CD4-positive, alpha-beta T cell (primary cell): ENCODE measurements around the gene ZNF280D. TPM values are rescaled to one million over a fixed set of nuclear protein-coding genes. Genes with fewer than 3 reads are reported as not detected.

Experiments used
- ATAC-seq: fragments of 200-7000 bp; cut with Tn5 transposase; one replicate; pipeline ENCODE4 v1.10.0; 2022; ENCODE audit warnings: mild to moderate bottlenecking; ENCODE audit not compliant: poor library complexity
- CTCF ChIA-PET: fragments of 350-600 bp; sonication (Branson Sonifier 250); formaldehyde crosslinking; loops from one replicate; lab custom pipeline; 2021; ENCODE audit warnings: antibody characterized with exemption, inconsistent platforms; lab: Charles Lee
- POLR2A ChIA-PET: fragments of 350-600 bp; sonication (Branson Sonifier 250); formaldehyde crosslinking; loops from one replicate; lab custom pipeline; 2021; ENCODE audit warnings: antibody characterized with exemption, inconsistent platforms; lab: Charles Lee
- DNase-seq, 14 experiments: peaks; one replicate each; pipeline ENCODE4 v3.0.0-alpha.2; 2013 to 2020; ENCODE audit warnings: mixed read lengths in 2 of 14
- H3K27ac ChIP-seq, 2 donors: one replicate each; pipeline versions ENCODE4 v1.5.1 to v1.7.0; 2013; ENCODE audit warnings: low read length in 2 of 2, low read depth in 1 of 2, mild to moderate bottlenecking in 1 of 2
- H3K27me3 ChIP-seq, 2 experiments: 1 replicate in 1 of 2; 2 replicates in 1 of 2; pipeline versions ENCODE4 v1.6.1 to v1.7.0; 2013; ENCODE audit warnings: low read length in 2 of 2, control low read depth in 1 of 2, mild to moderate bottlenecking in 1 of 2, moderate library complexity in 1 of 2; ENCODE audit not compliant: insufficient read depth in 2 of 2, control insufficient read depth in 1 of 2
- H3K36me3 ChIP-seq: one replicate; pipeline ENCODE4 v1.6.1; 2013; ENCODE audit warnings: low read length, control low read depth; ENCODE audit not compliant: insufficient read depth
- H3K4me1 ChIP-seq: one replicate; pipeline ENCODE4 v1.6.1; 2013; ENCODE audit warnings: low read length, control low read depth; ENCODE audit not compliant: insufficient read depth
- H3K4me3 ChIP-seq: one replicate; pipeline ENCODE4 v1.5.1; 2013; ENCODE audit warnings: mild to moderate bottlenecking, low read length, moderate library complexity
- H3K9me3 ChIP-seq, 2 experiments: 1 replicate in 1 of 2; 2 replicates in 1 of 2; pipeline versions ENCODE4 v1.6.1 to v1.7.0; 2013; ENCODE audit warnings: low read length in 2 of 2, mild to moderate bottlenecking in 2 of 2, control low read depth in 1 of 2, moderate library complexity in 1 of 2; ENCODE audit not compliant: control insufficient read depth in 1 of 2, insufficient read depth in 1 of 2
- H3K27ac Mint-ChIP-seq: one replicate; pipeline ENCODE4 v1.8.0; 2020; ENCODE audit warnings: mixed read lengths
- H3K27me3 Mint-ChIP-seq: one replicate; pipeline ENCODE4 v1.8.0; 2021; ENCODE audit warnings: mixed read lengths
- H3K36me3 Mint-ChIP-seq: one replicate; pipeline ENCODE4 v1.8.0; 2021; ENCODE audit warnings: low read depth, mixed read lengths
- H3K4me1 Mint-ChIP-seq: one replicate; pipeline ENCODE4 v1.8.0; 2021; ENCODE audit warnings: low read depth, mixed read lengths
- H3K4me3 Mint-ChIP-seq: one replicate; pipeline ENCODE4 v1.8.0; 2020; ENCODE audit warnings: mild to moderate bottlenecking, mixed read lengths
- H3K9me3 Mint-ChIP-seq: one replicate; pipeline ENCODE4 v1.8.0; 2020; ENCODE audit warnings: mixed read lengths
- intact Hi-C, 2 experiments: fragments of 100-400 bp; cut with DNase I in 1 of 2; cut with micrococcal nuclease in 1 of 2; formaldehyde crosslinking; loops; one replicate each; pipeline versions ENCODE4 v1.15.1 to v1.9.0; 2023 to 2025; cut with DNase I, micrococcal nuclease
- total RNA-seq, 174 experiments: library from RNA in 2 of 174; stranded (reverse) in 2 of 174; gene quantifications; one replicate each; pipeline ENCODE4 v1.2.3 and lab custom pipeline; 2021 to 2026
- TF ChIP-seq, protein P1 (sequence below): fragments of 200-600 bp; IDR thresholded peaks from one replicate; pipeline ENCODE4 v1.8.0; 2022; ENCODE audit warnings: antibody characterized with exemption, mild to moderate bottlenecking

Gene ZNF280D
- total RNA-seq, 2 experiments from 2014 or later: 27.2 to 30.3 TPM

DNA sequence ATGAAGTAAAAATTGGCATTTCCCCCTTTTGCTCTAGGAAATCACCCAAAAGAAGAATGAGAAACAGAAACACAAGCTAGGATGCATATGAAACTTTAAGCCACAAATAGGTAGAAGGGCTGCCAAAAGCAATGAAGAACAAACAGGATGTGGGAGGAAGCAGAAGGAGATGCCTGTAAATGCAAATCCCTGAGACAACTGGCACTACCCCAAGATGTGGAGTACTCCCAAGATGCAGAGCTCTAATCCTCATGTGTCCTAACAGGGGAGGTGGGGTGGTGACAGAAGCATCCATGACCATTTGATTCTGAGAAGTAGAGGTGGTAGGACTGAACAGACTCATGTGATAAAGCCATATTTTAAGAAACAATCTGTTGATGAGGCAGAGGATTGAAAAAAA, 31.9 kb upstream of the ZNF280D start:
- no peaks in the 10 kb centered on the region for H3K4me1 ChIP-seq
- ChIA-PET CTCF (no interaction called here), POLR2A (no interaction called here)
- no peak for DNase-seq
- Mint-ChIP-seq H3K27me3 (no peaks in the 10 kb centered on the region), H3K9me3 (no peaks in the 10 kb centered on the region), H3K27ac (no peak overlapping the region), H3K4me3 (no peak overlapping the region), H3K4me1 (peaks cover 8% of the 10 kb centered on the region), H3K36me3 (no peaks in the 10 kb centered on the region)
- H3K9me3 ChIP-seq: no peaks in the 10 kb centered on the region
- TF ChIP-seq, protein P1, sequence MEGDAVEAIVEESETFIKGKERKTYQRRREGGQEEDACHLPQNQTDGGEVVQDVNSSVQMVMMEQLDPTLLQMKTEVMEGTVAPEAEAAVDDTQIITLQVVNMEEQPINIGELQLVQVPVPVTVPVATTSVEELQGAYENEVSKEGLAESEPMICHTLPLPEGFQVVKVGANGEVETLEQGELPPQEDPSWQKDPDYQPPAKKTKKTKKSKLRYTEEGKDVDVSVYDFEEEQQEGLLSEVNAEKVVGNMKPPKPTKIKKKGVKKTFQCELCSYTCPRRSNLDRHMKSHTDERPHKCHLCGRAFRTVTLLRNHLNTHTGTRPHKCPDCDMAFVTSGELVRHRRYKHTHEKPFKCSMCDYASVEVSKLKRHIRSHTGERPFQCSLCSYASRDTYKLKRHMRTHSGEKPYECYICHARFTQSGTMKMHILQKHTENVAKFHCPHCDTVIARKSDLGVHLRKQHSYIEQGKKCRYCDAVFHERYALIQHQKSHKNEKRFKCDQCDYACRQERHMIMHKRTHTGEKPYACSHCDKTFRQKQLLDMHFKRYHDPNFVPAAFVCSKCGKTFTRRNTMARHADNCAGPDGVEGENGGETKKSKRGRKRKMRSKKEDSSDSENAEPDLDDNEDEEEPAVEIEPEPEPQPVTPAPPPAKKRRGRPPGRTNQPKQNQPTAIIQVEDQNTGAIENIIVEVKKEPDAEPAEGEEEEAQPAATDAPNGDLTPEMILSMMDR: no peak
- H3K27me3 ChIP-seq: no peaks in the 10 kb centered on the region
- H3K36me3 ChIP-seq: no peaks in the 10 kb centered on the region
- H3K4me3 ChIP-seq: no peak overlapping the region
- intact Hi-C loops: loop anchor here in 1 of 2 experiments (10.0 kb wide), 1 partner anchor 50 kb away; no protein-coding TSS in a partner anchor
- no peak for ATAC-seq
- no peak overlapping the region for H3K27ac ChIP-seq

GRCh38 chr15:56763141-56763895, 30.0 kb upstream of the ZNF280D start:
- H3K27me3 Mint-ChIP-seq: no peaks in the 10 kb centered on the region

GRCh38 chr15:56760186-56760585, 26.9 kb upstream of the ZNF280D start:
- ATAC-seq (no peak), DNase-seq (no peak)
- Histone ChIP-seq H3K4me1 (no peaks in the 10 kb centered on the region), H3K4me3 (no peak overlapping the region), H3K27ac (no peak overlapping the region), H3K36me3 (no peaks in the 10 kb centered on the region), H3K9me3 (no peaks in the 10 kb centered on the region), H3K27me3 (peaks cover 0 to 6% of the 10 kb centered on the region in 2 experiments)
- CTCF ChIA-PET: no interaction called here
- POLR2A ChIA-PET: no interaction called here
- intact Hi-C loops: loop anchor here in 1 of 2 experiments (10.0 kb wide), 1 partner anchor 45 kb away; no protein-coding TSS in a partner anchor
- no peak overlapping the region for H3K27ac Mint-ChIP-seq
- H3K4me3 Mint-ChIP-seq: no peak overlapping the region
- H3K27me3 Mint-ChIP-seq: no peaks in the 10 kb centered on the region
- H3K36me3 Mint-ChIP-seq: no peaks in the 10 kb centered on the region
- peaks cover 3% of the 10 kb centered on the region for H3K4me1 Mint-ChIP-seq
- no peaks in the 10 kb centered on the region for H3K9me3 Mint-ChIP-seq
- TF ChIP-seq, protein P1: no peak

More at GRCh38 chr15:56763141-56763895, 30.0 kb upstream of the ZNF280D start:
- TF ChIP-seq, protein P1: no peak
- ChIA-PET CTCF (no interaction called here), POLR2A (no interaction called here)
- H3K4me1 ChIP-seq: no peaks in the 10 kb centered on the region
- no peak overlapping the region for H3K4me3 Mint-ChIP-seq
- peaks cover 0 to 6% of the 10 kb centered on the region in 2 experiments for H3K27me3 ChIP-seq
- H3K36me3 ChIP-seq: no peaks in the 10 kb centered on the region
- no peak overlapping the region for H3K27ac Mint-ChIP-seq
- no peaks in the 10 kb centered on the region for H3K9me3 Mint-ChIP-seq
- peaks cover 8% of the 10 kb centered on the region for H3K4me1 Mint-ChIP-seq
- no peak overlapping the region for H3K27ac ChIP-seq
- no peaks in the 10 kb centered on the region for H3K36me3 Mint-ChIP-seq
- H3K4me3 ChIP-seq: no peak overlapping the region
- intact Hi-C loops: loop anchor here in 1 of 2 experiments (10.0 kb wide), 1 partner anchor 49 kb away; no protein-coding TSS in a partner anchor
- DNase-seq (no peak), ATAC-seq (no peak)
- H3K9me3 ChIP-seq: no peaks in the 10 kb centered on the region
